HepG2 (cell line): Measurements from ENCODE around the gene NEK9. TPM values are rescaled to one million over a fixed set of nuclear protein-coding genes. Genes with fewer than 3 reads are reported as not detected.
A peak's percentile ranks its signal among the peaks of the same experiment; 100 is the strongest.

ENCODE experiments used
- ATAC-seq: fragments of 200-7000 bp; cut with Tn5 transposase; 3 replicates; pipeline ENCODE4 v1.9.1; 2020; ENCODE audit warnings: mild to moderate bottlenecking, moderate library complexity
- BruUV-seq: library from RNA; stranded (reverse); fragments of 400-500 nt; replicated peaks from 2 replicates; lab custom pipeline; 2021; lab: Mats Ljungman, UMichigan
- CTCF ChIA-PET: fragments of 300-600 bp; formaldehyde crosslinking; extraction: SDS; loops from one replicate; lab custom pipeline; 2021; ENCODE audit warnings: low total read pairs, inconsistent platforms, low intra/inter-chr PET ratio; lab: Yijun Ruan, JAX
- POLR2A ChIA-PET: fragments of 350-600 bp; sonication (Branson Sonifier 250); formaldehyde crosslinking; loops from one replicate; lab custom pipeline; 2020; ENCODE audit warnings: antibody characterized with exemption, inconsistent platforms; lab: Yijun Ruan, JAX
- DNase-seq: peaks from one replicate; pipeline ENCODE4 v3.0.0-alpha.2; 2015; ENCODE audit warnings: low spot score
- FAIRE-seq: peaks from 3 replicates; lab custom pipeline; 2011; peaks lifted over from hg19 to GRCh38; lab: Jason Lieb, UNC
- H2AFZ ChIP-seq: one replicate; pipeline ENCODE4 v1.6.1; 2011; ENCODE audit warnings: low read length, inconsistent platforms
- H3K27ac ChIP-seq: fragments of 300-600 bp; 3 replicates; pipeline ENCODE4 v1.8.0; 2011; ENCODE audit warnings: mixed run types, mild to moderate bottlenecking, mixed read lengths, low read length, inconsistent platforms; ENCODE audit not compliant: insufficient read depth; ENCODE audit errors: extremely low read length
- H3K27me3 ChIP-seq, 2 experiments: fragments of 200-600 bp in 1 of 2; 2 replicates in 1 of 2; 3 replicates in 1 of 2; pipeline versions ENCODE4 v1.6.0 to v1.8.0; 2011; ENCODE audit warnings: low read length in 2 of 2, mild to moderate bottlenecking in 2 of 2, moderate library complexity in 2 of 2, inconsistent platforms in 1 of 2; ENCODE audit not compliant: insufficient read depth in 2 of 2, control insufficient read depth in 1 of 2
- H3K36me3 ChIP-seq, 2 experiments: fragments of 200-600 bp in 1 of 2; replicated peaks in 1 of 2; 2 replicates in 1 of 2; 3 replicates in 1 of 2; pipeline versions ENCODE4 v1.5.1 to v1.8.0; 2011; ENCODE audit warnings: low read length in 2 of 2, inconsistent platforms in 1 of 2; ENCODE audit not compliant: insufficient read depth in 2 of 2, control insufficient read depth in 1 of 2
- H3K4me1 ChIP-seq: 2 replicates; pipeline ENCODE4 v1.5.1; 2012; ENCODE audit warnings: low read length, inconsistent platforms; ENCODE audit not compliant: insufficient read depth
- H3K4me2 ChIP-seq: 2 replicates; pipeline ENCODE4 v1.6.0; 2011; ENCODE audit warnings: low read depth, low read length, inconsistent platforms
- H3K4me3 ChIP-seq, 3 experiments: fragments of 200-600 bp in 1 of 3; sonication (generic), shearing (Covaris generic) in 1 of 3; replicated peaks in 1 of 3; 2 replicates each; pipeline ENCODE4 v1.5.1; 2011 to 2016; ENCODE audit warnings: low read length in 3 of 3, inconsistent platforms in 2 of 3, low read depth in 2 of 3, mild to moderate bottlenecking in 2 of 3, control low read depth in 1 of 3, mixed read lengths in 1 of 3; ENCODE audit not compliant: insufficient read depth in 1 of 3
- H3K79me2 ChIP-seq: one replicate; pipeline ENCODE4 v1.6.1; 2011; ENCODE audit warnings: low read length, inconsistent platforms; ENCODE audit not compliant: insufficient read depth
- H3K9ac ChIP-seq: 2 replicates; pipeline ENCODE4 v1.6.0; 2011; ENCODE audit warnings: mild to moderate bottlenecking, low read depth, low read length, inconsistent platforms; ENCODE audit not compliant: insufficient read depth
- H3K9me3 ChIP-seq: 2 replicates; pipeline ENCODE4 v1.5.1; 2012; ENCODE audit warnings: mild to moderate bottlenecking, low read length
- H4K20me1 ChIP-seq: 2 replicates; pipeline ENCODE4 v1.6.0; 2011; ENCODE audit warnings: inconsistent platforms, mild to moderate bottlenecking, low read length, moderate library complexity; ENCODE audit not compliant: insufficient read depth
- ZFP1 ChIP-seq: IDR thresholded peaks from 2 replicates; pipeline ENCODE4 v1.6.1; 2016
- ZNF234 ChIP-seq: sonication (generic); formaldehyde crosslinking; conservative IDR thresholded peaks from 2 replicates; pipeline ENCODE4 v1.5.1; 2020; ENCODE audit warnings: mild to moderate bottlenecking, missing genetic modification reagents
- WGBS: methylation state at CpG from one replicate; pipeline ENCODE4 v1.1.6; 2017; ENCODE audit warnings: low lambda C conversion rate; 5-methylcytosine and 5-hydroxymethylcytosine counted together
- in situ Hi-C: cut with HindIII; loops from 2 replicates; pipeline ENCODE4 v1.10.0; 2017; ENCODE audit warnings: low pct_unique_long_range_greater_than_20kb; ENCODE audit not compliant: extremely low pct_ligation_motif_present
- intact Hi-C: fragments of 100-400 bp; cut with micrococcal nuclease; formaldehyde crosslinking; loops from one replicate; pipeline ENCODE4 v1.10.0; 2022; ENCODE audit not compliant: unreplicated experiment
- polyA plus RNA-seq, 8 experiments: library from polyadenylated mRNA; depleted of rRNA in 3 of 8; stranded (reverse) in 7 of 8; unstranded in 1 of 8; fragments of >200 nt; fragmentation: Illumina TruSeq in 4 of 8; extraction: Trizol in 4 of 8; gene quantifications; 2 replicates each; pipeline versions ENCODE4 v1.2.1 to v1.2.3, GENCODE V29; 2011 to 2016; ENCODE audit warnings: low read depth in 4 of 8, missing spikeins in 1 of 8, mixed read lengths in 1 of 8; ENCODE audit not compliant: insufficient read depth in 1 of 8
- total RNA-seq, 5 experiments: library from RNA; depleted of rRNA; stranded (reverse); fragments of >200 nt; fragmentation: Illumina TruSeq; extraction: Trizol; gene quantifications; 2 replicates each; pipeline ENCODE4 v1.2.3, GENCODE V29; 2016; ENCODE audit warnings: low read depth in 1 of 5
- TF ChIP-seq, protein P1 (sequence below): sonication (generic); formaldehyde crosslinking; IDR thresholded peaks from 2 replicates; pipeline ENCODE4 v1.8.0; 2022; ENCODE audit warnings: mild to moderate bottlenecking, missing genetic modification reagents
- TF ChIP-seq, protein P2 (sequence below): sonication (generic); formaldehyde crosslinking; IDR thresholded peaks from 2 replicates; pipeline ENCODE4 v1.5.0; 2020; ENCODE audit warnings: mild to moderate bottlenecking, missing genetic modification reagents, borderline replicate concordance

Gene NEK9
- total and polyA plus RNA-seq, 2 of the 13 experiments (the other 11 are each of a cell fraction or from before 2014, with no cell fraction given), result 16.5 to 27.3 TPM

DNA sequence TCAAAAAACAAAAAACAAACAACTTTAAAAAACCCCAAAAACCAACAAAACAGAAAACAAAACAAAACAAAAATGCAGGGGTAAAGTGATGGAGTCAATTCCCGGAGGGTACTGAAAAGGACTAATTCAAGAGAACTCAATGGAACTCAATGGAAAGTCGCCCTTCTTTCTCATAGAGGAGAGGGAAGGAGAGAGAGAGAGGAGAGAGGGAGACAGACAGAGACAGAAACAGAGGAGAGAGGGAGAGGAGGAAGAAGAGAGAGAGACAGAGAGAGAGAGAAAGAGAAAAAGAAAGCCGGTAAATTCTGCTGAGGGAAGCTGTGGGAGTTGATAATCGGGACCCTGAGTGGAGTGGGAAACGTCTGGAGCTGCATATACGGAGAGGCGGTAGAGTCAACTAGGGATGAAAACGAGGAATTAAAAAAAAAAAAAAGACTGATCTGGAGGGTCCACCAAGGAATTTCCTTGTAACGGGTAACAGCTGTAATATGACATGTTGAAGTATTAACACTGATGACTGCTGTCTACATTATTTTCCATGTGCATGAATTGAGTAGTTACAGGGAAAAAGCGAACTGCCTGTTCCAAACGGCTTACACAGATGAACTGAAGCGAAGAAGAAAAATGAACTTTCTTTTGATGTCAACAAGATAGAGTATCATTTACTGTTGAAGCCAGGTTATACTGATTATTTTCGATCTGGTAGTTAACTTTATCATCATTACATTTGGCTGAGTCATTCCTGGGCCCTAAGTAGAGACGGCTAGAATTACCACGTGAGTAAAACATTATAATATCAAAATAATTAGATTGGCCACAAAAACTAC, 58.3 kb downstream of the NEK9 start:
- BruUV-seq, result TSS peak; percentile 88
- 2% methylated on average over 15 of the region's 15 CpGs for WGBS
- ChIA-PET POLR2A (interaction anchor here (0.6 to 2.3 kb wide), 9 partner anchors 15 to 225 kb away, joined by 3 to 14 read pairs (median 5); partner anchors contain the start of genes MLH3 and PGF), CTCF (no interaction called here)
- no peak overlapping the region for H2AFZ ChIP-seq
- H3K36me3 ChIP-seq, result no peaks in the 10 kb centered on the region
- ATAC-seq (no peak), DNase-seq (no peak), FAIRE-seq (peak; percentile 53)
- peak overlapping the region; percentile 95 for H3K27ac ChIP-seq
- H3K27me3 ChIP-seq, result no peaks in the 10 kb centered on the region; a peak in 1 of 5 replicates
- intact Hi-C loops (loop anchor here (10.0 kb wide), 1 partner anchor 64 kb away; the partner anchor contains the start of gene EIF2B2), in situ Hi-C loops (no loop called here)
- TF ChIP-seq, protein P1, sequence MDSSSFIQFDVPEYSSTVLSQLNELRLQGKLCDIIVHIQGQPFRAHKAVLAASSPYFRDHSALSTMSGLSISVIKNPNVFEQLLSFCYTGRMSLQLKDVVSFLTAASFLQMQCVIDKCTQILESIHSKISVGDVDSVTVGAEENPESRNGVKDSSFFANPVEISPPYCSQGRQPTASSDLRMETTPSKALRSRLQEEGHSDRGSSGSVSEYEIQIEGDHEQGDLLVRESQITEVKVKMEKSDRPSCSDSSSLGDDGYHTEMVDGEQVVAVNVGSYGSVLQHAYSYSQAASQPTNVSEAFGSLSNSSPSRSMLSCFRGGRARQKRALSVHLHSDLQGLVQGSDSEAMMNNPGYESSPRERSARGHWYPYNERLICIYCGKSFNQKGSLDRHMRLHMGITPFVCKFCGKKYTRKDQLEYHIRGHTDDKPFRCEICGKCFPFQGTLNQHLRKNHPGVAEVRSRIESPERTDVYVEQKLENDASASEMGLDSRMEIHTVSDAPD (CRISPR knock-in tag), result no peak
- TF ChIP-seq, protein P2, sequence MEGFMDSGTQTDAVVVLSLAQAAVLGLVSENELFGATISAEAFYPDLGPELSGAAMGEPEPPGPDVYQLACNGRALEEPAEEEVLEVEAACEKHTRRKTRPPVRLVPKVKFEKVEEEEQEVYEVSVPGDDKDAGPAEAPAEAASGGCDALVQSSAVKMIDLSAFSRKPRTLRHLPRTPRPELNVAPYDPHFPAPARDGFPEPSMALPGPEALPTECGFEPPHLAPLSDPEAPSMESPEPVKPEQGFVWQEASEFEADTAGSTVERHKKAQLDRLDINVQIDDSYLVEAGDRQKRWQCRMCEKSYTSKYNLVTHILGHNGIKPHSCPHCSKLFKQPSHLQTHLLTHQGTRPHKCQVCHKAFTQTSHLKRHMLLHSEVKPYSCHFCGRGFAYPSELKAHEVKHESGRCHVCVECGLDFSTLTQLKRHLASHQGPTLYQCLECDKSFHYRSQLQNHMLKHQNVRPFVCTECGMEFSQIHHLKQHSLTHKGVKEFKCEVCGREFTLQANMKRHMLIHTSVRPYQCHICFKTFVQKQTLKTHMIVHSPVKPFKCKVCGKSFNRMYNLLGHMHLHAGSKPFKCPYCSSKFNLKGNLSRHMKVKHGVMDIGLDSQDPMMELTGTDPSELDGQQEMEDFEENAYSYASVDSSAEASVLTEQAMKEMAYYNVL (CRISPR knock-in tag), result peak; percentile 20; the same call in 1 of the 2 replicates
- TF ChIP-seq ZNF234 (CRISPR knock-in tag) (no peak), ZFP1 (no peak)
- H3K9ac ChIP-seq, result peak overlapping the region; percentile 89
- H3K4me1 ChIP-seq, result peaks cover 47% of the 10 kb centered on the region
- peak overlapping the region; percentile 98 for H3K4me2 ChIP-seq
- H3K9me3 ChIP-seq, result no peaks in the 10 kb centered on the region
- H4K20me1 ChIP-seq, result no peaks in the 10 kb centered on the region
- peak overlapping the region; percentile 67 to 80 (median 68) for H3K4me3 ChIP-seq
- peaks cover 17% of the 10 kb centered on the region for H3K79me2 ChIP-seq
